HS-27A (cell line): ENCODE data around the gene PPP1R26.

Source experiments
- DNase-seq: peaks from one replicate; pipeline ENCODE4 v3.0.0-alpha.2; 2012; ENCODE audit warnings: low read depth, missing footprints

Gene PPP1R26

GRCh38 chr9:135464181-135464580, 15.4 kb upstream of the PPP1R26 start:
- DNase-seq = no peak

DNA sequence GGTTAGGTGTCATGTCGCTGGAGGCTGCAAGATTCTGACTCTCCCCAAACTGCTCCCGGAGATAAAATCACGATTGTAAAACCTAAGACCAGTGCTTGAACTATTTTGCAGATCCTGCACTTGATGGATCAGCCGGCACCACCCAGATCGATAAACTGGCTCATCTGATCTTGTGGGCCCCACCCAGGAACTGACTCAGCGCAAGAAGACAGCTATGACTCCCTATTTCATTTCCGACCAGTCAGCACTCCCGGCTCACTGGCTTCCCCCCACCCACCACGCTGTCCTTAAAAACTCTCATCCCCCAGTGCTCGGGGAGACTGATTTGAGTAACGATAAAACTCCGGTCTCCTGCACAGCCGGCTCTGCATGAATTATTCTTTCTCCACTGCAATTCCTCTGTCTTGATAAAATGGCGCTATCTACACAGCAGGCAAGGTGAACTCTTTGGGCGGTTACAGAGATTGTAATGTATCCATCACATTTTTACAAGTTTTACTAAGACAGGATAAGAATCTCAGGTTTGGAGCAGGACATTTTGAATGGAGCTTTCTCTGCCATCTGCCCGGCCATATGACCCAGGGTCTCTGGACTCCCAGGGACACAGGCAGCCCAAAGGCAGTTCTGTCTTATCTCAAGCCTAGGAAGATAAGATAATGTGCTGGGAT, 10.6 kb upstream of the PPP1R26 start:
- DNase-seq = no peak

DNA sequence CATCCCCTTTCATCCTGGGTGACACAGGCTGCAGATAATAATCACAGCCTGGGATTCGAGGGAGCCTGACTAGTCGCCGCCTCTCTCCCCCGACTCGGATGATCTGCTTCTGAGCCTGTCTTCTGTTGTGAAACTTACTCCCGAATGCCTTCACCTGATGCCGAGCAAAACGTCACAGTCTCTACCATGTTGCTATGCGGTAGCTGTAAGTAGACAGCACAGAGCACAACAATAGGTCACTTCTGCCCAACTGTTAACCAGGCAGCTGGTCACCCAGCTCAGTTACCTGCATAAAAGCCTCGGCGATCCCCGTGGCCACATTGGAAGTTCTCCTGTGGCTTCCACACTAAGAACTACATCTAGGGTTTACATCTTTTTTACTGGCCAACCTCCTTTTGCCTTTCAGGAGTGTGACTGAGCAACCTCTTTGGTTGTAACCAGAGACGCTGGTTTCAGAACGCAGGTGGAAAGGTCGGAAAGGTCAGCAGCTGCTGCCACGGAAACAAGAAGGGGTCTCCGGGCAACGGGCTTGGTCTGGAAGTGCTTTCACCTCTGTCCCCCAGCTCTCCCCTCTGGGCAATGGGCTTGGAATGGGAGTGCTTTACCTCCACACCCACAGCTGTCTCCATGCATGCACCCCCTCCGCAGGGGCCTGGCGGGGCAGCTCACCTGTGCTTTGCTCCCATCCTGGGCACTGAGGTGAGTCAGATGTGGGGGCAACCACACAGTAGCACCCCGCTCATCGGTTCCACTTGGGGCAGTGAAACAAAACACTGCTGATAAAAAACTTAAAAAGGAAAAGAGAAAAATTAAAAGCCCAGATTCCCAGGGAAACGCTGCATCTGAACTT, 7.6 kb upstream of the PPP1R26 start:
- no peak for DNase-seq

- no peak for DNase-seq
Observed at GRCh38 chr9:135473972-135474543, 5.5 kb upstream of the PPP1R26 start.

DNA sequence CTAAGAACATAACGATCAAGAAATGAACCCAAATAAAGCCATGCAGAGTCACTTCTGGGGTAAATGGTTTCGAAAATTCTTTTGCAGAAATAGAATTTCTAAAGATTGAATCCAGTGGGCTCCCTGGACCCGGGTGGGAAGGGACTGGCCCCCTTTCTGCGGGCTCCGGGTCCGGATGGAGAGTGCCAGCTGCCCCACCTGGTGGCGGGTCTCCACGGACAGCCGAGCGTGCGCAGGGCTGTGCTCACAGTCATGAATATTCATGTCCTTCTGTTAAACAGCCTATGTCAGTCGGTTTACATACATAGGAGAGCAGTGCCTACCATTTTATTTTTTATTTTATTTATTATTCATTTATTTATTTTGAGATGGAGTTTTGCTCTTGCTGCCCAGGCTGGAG, 4.7 kb upstream of the PPP1R26 start:
- DNase-seq = no peak

DNA sequence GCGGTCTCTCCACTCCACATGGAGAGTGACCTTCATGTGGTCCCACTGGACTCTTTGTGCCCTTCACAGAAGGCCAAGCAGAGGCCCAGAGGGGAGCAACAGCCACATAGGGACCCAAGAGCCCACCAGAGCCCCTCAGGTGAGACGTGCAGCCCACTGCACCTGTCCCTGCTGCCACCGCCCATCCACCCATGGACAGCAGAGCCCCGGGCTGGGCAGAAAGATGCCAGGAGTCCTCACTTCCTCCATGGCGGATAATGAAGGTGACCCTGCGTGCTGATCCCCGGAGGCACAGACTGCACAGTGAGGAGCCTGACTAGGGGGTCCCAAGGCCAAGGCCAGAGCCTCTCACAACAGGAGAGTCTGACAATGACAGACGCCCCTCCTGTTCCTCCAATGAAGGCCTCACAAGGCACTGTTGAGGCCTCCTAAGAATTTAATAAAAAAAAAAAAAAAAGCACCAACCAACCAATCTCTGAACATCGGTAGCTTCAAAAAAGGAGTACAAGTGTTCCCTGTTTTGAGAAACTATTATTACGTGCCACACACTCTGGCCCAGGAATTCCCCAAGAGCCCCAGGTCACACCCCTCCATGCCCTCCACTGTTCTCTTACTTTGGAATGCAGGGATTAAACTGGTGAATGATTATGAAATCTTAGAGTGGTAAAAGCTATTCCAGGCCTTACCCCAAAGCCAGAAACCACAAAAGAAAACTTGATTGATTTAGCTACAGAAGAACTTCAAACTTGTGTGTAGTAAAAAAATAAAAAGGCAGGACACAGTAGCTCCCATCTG, 2.8 kb upstream of the PPP1R26 start:
- no peak for DNase-seq

DNA sequence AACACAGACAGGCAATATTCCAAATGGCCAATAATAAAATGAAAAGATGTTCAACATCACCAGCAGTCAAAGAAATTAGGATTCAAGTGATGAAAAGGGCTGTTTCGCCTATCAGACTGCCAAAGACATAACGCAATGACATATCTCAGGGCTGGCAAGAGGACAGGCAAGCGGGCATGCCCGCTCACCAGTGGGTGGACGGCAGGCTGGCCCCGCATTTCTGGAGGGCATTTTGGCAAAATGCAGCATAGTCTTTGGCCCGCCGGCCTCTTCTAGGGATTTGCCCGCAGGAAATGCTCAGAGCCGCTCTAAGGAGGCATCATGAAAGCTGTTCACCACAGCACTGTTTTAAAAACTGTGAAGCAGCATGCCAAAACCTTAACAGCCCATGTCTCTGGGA, 1.4 kb upstream of the PPP1R26 start:
- DNase-seq = no peak

DNA sequence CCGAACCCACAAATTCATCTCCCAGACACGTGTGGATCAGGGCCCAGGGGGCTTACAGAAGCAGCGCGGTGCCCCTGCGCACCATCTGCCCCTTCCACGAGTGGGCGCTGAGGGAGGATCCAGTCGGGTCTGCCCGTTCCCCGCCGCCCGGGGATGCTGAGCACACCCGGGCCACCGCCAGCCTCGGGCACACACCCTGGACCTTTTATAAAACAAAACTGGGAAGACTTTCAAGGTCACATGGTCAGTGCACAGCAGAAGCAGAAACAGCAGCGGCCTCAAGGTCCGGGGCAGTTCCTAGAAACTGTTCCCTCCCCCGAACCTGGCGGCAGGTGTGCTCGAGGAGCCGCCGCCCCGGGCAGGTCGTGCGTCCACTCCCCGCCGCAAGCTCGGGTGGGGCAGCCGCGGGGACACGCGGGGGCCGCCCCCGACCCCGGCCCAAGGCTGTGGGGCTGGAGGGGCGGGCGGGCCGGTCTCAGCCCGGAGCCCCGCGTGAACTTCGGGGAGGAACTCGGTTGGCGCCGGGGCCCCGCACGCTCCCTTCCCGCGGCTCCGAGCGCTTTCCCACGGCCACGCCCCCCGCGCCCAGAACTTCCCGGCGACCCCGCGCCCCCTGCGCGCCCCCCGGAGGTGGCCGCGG, 633 bp upstream of the PPP1R26 start:
- no peak for DNase-seq

- DNase-seq = no peak
Observed at GRCh38 chr9:135480071-135480939, 723 bp downstream of the PPP1R26 start.

- DNase-seq = no peak
Observed at GRCh38 chr9:135480940-135481310, 1.3 kb downstream of the PPP1R26 start.

GRCh38 chr9:135482015-135482754, 2.6 kb downstream of the PPP1R26 start:
- no peak for DNase-seq

- no peak for DNase-seq
Observed at GRCh38 chr9:135484460-135485277, 5.1 kb downstream of the PPP1R26 start.

GRCh38 chr9:135485385-135485784, 5.8 kb downstream of the PPP1R26 start:
- DNase-seq = no peak

DNA sequence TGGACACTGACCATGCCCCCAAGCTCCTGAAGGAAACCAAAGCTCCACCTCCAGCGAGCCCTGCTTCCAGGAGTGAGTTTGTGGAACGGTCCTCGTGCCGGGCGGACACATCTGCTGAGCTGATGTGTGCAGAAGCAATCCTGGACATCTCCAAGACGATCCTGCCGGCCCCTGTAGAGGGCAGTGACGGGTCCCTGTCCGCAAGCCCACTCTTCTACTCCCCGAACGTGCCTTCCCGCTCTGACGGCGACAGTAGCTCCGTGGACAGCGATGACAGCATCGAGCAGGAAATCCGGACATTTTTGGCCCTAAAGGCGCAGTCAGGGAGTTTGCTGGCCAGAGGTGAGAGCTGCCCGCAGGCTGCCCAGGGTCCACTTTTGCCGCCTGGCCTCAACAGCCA, 6.2 kb downstream of the PPP1R26 start:
- no peak for DNase-seq

GRCh38 chr9:135486267-135487065, 6.9 kb downstream of the PPP1R26 start:
- no peak for DNase-seq

GRCh38 chr9:135487281-135488012, 7.9 kb downstream of the PPP1R26 start:
- DNase-seq = no peak

GRCh38 chr9:135488013-135488330, 8.4 kb downstream of the PPP1R26 start:
- DNase-seq = no peak

DNA sequence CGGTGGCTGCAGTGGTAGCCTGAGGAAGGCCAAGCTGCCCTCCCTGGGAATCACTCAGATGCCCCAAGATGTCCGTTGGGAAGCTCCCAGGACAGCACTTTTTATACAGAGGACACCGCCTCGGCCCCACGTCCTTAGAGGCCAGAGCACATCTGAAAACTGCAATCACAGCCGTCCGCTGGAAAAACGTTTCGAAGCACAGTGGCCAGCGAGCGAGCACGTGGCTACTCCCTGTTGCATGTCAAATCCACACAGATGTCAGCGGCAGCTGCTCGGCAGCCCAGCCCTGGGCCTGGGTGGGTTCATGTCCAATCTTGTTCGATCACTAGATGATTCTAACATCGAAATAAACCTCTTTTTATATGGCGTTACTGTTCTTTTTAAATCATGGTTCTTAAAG, 8.9 kb downstream of the PPP1R26 start:
- DNase-seq = no peak
